ENCODE data around the gene SCML1.

Gene SCML1, protein sequence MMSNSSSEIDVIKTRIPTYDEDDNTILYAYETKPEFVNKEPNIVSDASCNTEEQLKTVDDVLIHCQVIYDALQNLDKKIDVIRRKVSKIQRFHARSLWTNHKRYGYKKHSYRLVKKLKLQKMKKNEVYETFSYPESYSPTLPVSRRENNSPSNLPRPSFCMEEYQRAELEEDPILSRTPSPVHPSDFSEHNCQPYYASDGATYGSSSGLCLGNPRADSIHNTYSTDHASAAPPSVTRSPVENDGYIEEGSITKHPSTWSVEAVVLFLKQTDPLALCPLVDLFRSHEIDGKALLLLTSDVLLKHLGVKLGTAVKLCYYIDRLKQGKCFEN

DNA sequence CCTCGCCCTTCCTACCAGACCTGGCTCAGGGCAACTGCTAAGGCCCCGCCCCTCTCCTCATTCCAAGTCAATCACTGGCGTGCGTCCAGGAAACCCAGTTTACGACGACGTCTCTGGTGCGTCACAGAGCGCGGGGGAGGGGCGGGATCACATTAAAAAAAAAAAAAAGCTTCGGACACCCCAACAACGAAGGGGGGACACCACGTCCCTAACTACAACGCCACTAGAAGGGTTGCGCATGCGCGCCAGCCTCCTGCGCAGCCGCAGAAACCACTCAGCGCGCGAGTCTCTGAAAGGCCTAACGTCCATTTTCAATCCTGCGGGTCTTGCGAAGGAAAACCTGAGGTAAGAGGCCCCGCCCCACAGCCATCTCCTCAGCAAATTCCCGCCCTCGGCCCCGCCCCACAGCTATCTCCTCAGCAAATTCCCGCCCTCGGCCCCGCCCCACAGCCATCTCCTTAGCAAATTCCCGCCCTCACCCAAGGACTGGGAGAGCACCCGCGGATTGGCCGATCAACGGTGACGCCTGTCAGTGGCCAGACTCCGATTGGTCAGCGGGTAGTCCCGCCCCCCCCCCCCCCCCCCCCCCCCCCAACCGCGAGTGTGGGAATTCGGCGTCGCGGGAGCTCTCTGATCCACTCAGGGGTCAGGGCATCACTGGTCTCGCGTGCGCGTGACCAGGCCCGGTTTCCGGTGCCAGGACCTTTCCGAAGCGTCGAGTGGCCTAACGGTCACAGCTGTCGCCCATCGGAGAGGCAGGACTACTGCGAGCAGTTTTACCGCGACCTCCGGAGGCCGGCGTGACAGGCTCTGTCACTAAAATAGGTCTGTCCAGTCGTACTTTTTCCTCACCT is at the start of gene SCML1:
TSS of gene SCML1 (plus strand) at position 638 of the 854 bp plus-strand sequence. CDS start 6,694 bp downstream, outside the sequence.
- in situ Hi-C loops (cut with HindIII; ENCODE audit: low sequenced_read_pairs) = no loop called here

DNA sequence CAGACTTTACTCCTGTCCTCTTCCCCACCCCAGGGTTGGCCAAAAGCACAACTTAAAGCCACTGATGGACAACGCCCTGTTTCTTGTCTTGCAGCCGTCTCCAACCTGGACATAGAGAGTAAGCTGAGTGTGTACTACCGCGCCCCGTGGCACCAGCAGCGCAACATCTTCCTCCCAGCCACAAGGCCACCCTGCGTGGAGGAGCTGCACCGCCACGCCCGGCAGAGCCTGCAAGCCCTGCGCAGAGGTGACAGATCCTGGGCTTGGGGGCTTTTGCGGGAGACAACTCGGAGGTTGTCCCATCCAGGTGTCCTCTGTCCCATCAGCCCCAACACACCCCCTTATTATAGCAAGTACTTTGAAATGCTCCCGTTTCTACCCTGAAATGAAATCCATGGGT is 49.6 kb upstream of the SCML1 start:
- in situ Hi-C loops (cut with HindIII; ENCODE audit: low sequenced_read_pairs) = no loop called here

DNA sequence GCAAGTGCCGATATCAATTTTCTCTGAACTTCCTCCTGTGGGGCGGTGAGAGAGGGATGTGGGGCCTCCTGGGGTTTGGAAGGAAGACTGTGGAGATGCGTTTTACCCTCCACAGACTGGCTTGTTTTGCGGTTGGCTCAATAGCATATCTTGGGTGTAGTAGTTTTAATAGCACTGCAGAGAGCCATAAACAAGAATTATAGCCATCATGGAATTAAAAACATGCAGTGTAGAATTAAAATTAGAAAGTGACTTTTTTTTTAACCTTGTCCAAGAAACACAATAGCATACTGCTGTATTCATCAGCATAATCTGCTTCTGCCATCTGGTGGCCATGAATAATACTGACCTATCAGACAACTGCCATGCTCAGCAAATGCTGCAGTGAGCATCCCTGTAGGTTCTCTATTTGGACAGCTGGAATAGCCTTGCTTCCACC is 47.3 kb upstream of the SCML1 start:
- in situ Hi-C loops (cut with HindIII; ENCODE audit: low sequenced_read_pairs) = no loop called here

DNA sequence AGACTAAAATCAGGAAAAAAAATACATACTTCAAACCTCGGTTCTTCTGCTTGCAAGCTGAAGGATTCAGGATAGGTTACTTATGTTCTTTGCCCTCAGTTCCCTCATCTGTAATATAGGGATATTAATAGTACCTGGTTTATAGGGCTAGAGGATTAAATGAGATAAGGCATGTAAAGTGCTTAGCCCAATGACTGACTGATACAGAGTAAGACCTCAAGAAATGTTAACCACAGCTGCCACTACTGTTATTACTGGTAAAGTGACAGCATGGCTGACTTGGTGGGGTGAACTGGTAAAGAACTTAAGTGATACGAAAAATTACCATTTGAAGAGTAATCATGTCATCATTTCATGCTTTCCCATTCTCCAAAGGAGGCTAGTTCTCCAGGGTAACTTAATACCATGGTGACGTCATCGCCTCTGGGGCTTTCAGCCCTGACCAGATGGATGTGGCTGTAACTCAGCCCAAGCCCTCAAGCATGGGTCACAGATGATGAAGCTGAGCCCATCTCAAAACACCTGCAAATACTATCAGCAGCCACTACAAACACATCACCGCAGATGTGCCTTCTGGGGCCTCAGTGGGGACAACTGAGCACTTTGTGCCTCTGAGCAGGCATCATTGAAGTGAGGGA is 44.5 kb upstream of the SCML1 start:
- in situ Hi-C loops (cut with HindIII; ENCODE audit: low sequenced_read_pairs) = no loop called here

DNA sequence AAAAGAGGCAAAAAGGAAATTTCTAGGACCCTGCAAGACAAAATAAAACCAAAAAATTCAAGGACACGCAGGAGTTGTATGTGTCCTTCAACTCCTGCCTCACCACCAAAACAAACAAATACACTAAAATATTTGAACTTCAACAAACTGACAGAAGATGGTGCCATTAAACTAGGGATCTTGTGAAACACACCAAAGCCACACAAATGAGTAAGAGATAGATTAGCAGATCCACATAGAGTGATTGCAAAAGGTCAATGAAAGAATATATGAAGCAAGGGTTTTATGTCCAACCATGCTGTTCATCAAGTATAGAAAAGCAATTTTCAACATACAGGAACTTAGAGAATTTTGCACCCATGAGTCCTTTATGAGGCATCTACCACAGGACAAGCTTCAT is 40.1 kb upstream of the SCML1 start:
- in situ Hi-C loops (cut with HindIII; ENCODE audit: low sequenced_read_pairs) = no loop called here

DNA sequence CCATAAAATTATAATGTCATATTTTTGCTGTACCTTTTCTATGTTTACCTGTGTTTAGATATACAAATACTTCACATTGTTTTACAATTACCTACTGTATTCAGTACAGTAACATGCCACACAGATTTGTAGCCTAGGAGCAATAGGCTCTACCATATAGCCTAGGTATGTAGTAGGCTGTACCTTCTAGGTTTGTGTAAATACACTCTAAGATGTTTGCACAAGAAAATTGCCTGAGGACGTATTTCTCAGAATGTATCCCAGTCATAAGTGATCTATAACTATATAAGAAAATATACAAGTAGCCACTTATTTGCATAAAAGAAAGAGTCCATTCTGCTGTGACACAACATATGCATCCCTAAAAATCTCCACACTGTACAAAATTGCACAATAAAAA is 36.3 kb upstream of the SCML1 start:
- in situ Hi-C loops (cut with HindIII; ENCODE audit: low sequenced_read_pairs) = no loop called here

DNA sequence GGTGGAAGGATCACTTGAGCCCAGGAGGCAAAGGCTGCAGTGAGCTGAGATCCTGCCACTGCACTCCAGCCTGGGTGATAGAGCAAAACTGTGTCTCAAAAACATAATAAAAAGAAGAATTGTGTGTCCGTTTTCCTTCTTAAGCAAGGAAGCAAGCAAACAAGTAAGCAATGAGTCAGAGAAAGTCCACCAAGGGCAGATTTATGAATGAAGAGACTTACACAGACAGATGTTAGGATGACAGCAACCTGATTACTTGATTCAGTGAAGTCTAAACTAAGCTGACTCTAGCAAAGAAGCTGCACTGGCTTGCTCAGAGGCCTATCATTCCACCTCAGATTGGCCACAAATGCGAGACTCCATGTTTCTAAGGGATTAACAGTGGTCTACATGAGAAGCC is 34.1 kb upstream of the SCML1 start:
- in situ Hi-C loops (cut with HindIII; ENCODE audit: low sequenced_read_pairs) = no loop called here

DNA sequence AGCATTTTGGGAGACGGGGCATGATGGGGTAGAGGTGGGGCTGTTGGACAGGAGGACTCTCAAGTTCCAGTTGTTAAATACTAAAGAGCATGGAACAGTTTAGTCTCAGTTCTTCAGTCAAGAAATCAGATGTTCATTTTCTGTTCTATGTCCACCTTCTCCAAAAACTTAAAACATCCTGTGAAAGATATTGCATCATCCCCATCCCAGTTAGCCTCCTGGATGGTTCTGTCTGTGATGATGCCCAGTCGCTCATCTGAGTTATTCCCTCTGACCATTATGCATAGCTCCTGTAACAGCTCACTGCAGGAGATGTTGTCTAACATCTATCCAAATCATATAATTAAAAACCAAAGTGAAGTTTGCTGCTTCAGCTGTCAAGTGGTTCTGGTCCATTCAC is 32.1 kb upstream of the SCML1 start:
- in situ Hi-C loops (cut with HindIII; ENCODE audit: low sequenced_read_pairs) = no loop called here

DNA sequence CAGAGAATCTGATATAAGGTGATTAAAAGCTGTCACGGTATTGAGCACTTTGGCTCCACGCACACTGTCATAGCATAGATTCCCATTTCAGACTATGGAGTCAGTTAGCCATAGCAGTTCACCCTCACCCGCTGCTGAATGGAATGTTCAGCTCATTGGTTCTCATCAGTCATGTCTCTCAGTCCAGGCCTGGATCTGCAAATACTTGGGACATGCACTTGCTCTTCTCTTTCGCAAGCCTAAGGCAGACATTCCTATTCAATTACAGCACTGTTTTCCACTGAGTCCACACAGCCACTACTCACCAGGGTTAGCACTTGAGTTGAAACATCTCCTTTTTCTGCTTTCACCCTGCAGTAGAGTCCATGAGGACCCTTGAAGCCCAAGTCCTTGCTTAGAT is 30.6 kb upstream of the SCML1 start:
- in situ Hi-C loops (cut with HindIII; ENCODE audit: low sequenced_read_pairs) = no loop called here

DNA sequence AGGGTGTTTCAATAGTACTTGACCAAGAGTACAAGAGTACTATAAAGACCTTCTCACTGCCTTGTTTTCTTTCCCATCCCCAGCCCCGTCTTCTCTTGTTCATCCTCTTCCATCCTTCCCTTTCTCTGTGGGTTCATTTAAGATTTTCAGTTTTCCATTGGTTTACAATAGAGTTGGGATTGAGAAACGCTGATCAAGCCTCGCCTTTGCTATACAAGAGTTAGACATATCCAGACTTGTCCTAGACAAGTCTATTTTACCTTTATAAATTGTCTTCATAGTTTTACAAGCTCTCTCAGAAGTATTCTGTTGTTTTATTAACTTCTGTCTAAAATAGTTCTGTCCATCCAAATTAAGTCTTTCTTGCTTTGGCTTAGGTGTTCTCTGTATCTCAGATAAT is 29.6 kb upstream of the SCML1 start:
- in situ Hi-C loops (cut with HindIII; ENCODE audit: low sequenced_read_pairs) = no loop called here

DNA sequence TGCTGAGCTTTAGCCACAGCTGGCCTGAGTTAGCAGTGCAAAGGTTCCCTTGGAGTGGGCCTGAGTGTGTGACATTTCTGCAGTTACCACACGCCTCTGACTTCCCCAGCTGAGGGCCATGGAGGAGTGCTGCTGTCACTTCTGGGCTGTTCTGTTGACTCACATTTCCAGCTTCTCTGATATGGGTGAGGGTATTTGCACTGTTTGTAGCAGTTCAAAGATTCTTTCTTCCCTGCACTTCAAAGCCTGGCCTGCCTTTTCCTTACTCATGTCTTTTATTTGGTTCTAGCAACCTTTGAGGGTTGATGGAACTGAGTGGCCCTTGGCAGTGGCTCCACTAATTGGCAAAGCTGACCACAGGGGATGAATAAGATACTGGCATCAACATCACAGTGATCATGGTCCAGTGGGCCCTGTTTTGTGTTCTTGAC is 26.4 kb upstream of the SCML1 start:
- in situ Hi-C loops (cut with HindIII; ENCODE audit: low sequenced_read_pairs) = no loop called here

DNA sequence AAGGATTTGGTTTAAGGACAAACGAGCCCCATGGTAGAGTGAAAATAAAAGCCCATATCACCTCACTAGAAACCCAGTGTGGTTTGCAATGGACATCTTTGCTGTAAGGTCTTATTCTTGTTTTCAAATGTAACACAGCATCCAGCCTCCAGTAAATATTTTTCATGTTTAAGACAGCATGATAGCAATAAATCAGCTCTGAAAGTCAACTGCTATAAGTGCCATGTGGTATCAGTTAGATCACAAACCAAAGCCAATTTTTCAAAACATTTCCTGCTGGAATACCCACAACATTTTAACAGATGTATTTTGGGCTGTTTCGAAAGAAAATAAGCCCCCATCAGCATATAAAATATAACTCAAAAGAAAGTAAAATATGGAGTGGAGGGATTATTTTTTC is 24.0 kb upstream of the SCML1 start:
- in situ Hi-C loops (cut with HindIII; ENCODE audit: low sequenced_read_pairs) = no loop called here

DNA sequence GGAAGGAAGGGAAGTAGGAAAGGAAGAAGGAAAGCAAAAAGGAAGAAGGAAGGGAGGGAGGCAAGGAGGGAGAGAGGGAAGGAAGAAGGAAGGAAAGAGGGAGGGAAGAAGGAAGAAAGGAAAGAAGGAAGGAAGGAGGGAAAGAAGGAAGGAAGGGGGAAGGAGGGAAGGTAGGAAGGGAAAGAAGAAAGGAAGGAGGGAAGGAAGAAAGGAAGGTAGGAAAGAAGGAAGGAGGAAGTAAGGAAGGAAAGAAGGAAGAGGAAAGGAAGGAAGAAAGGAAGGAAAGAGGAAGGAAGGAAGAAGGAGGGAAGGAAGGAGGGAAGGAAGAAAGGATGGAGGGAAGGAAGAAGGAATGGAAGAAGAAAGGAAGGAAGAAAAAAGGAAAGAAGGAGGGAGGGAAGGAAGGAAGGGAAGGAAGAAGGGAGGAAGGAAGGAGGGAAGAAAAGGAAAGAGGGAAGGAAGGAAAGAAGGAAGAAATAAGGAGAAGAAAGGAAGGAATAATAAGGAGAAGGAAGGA is 18.6 kb upstream of the SCML1 start:
- in situ Hi-C loops (cut with HindIII; ENCODE audit: low sequenced_read_pairs) = no loop called here

DNA sequence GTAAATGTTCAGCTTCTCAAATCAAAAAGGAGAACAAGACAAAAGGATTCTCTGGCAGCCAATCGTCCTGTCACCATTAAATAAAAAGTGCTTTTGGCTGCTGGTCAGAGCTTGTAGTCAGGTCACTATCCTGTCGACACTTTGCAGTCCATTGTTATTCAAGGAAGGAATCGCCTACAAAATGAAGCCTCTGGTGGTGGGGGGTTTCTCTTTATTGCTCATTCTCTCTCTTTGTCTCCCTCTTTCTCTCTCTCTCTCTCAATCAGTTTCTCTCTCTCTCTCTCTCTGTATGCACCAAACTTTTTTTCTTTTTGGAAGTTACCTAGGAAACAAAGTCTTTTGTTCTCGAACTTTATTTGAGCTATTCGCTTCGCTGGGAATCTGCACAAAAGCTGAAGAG is 17.6 kb upstream of the SCML1 start:
- in situ Hi-C loops (cut with HindIII; ENCODE audit: low sequenced_read_pairs) = no loop called here

DNA sequence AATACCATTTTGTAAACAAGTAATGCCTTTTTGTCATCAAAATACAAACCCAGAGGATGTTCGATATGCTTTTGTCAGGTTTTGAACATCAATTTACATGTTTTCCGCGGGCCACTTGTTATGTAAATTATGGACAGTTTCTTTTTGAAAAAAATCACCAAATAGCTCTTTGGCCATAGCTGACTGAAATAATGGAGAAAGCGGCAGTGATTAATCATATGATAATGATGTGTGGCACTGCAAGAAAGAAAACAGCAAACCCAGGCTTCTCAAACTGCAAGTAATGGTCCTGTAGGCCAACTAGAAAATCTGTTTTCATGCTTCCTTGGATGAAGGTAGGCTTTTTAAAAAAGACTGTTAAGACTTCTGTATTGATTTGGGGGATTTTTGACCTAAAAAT is 15.6 kb upstream of the SCML1 start:
- in situ Hi-C loops (cut with HindIII; ENCODE audit: low sequenced_read_pairs) = no loop called here

DNA sequence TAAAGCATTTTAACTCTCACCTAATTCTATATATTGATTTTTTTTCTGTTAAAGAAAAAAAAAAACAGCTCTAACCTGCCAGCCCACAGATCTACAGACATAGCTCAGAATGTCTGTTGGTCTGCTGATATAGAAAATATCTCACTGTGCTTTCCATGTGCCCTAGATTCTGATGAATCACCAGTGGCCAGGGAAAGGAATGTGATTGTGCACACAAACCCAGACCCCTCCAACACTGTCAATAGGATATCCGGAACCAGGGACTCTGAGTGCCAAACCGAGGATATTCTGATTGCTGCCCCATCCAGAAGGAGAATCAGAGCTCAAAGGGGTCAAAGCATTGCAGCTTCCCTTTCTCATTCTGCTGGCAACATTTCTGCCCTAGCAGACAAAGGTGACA is 12.1 kb upstream of the SCML1 start:
- in situ Hi-C loops (cut with HindIII; ENCODE audit: low sequenced_read_pairs) = no loop called here

DNA sequence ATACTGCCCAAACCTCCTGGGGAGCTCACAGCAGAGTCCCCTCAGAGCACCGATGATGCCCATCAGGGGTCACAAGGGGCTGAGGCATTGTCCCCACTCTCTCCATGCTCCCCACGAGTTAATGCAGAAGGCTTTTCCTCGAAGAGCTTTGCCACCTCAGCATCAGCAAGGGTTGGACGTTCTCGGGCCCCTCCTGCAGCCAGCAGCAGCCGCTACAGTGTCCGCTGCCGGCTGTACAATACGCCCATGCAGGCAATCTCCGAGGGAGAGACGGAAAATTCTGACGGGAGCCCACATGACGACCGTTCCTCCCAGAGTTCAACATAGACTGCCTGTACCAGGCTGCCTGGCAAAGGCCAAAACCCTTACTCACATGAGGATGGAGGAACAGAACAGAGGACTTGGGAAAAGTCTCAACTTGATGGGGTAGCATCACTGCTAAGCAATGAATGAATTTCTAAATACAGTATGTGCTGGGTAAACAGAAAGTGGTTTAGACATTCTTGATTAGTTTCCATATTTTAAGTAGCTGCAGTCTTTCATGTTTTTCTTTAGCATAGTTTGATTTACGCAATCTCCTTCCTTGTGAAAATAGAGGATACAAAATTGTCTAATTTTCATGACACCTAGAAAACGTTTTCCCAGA is 5.0 kb upstream of the SCML1 start:
- in situ Hi-C loops (cut with HindIII; ENCODE audit: low sequenced_read_pairs) = no loop called here

DNA sequence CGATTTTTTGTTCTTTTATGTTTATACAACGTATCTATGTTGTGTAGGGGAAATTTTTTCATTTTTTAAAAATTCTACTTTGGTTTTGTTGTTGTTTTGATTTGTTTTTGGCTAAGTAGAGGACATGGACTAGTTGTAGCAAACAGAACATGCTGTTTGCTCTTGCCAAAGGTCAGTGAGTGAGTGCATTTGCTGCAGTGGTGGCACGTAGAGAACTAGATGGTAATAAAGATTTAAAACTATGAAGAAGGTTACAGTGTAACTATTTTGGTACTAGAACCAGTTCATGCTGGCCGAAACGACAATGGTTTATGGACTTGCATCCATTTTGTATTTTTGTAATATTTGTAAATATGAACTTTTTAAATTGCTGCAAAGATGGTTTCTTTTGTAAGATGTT is 1.9 kb upstream of the SCML1 start:
- in situ Hi-C loops (cut with HindIII; ENCODE audit: low sequenced_read_pairs) = no loop called here

DNA sequence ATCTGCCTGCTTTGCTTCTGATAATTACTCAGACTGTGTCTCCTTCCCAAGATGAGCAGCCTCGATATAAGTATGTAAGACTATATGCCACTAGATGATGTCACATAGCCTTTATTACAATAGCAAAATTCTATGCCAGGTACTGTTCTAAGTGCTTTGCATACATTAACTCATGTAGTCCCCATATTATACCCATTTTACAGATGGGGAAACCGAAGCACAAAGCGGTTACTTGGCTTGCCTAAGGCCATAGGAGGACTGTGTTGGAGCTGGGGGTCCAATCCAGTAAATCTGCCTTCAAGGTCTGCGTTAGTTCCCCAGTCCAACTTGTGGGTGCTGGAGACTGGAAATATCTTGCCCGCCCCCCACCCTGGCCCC is 826 bp upstream of the SCML1 start:
- in situ Hi-C loops (cut with HindIII; ENCODE audit: low sequenced_read_pairs) = no loop called here

DNA sequence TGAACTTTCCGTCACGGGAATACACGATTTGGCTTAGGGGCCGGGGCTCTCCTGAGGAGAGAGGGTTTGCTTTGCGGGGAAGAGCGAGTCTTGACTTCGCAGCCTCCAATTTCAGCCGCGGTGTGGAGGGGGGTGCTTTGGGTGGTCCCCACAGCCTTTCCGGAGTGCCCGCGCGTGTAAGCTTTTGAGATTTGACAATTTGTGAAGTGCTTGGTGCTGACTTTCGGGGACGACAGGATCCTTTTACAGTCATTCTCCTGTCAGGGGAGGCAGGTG is 355 bp downstream of the SCML1 start:
- in situ Hi-C loops (cut with HindIII; ENCODE audit: low sequenced_read_pairs) = no loop called here

DNA sequence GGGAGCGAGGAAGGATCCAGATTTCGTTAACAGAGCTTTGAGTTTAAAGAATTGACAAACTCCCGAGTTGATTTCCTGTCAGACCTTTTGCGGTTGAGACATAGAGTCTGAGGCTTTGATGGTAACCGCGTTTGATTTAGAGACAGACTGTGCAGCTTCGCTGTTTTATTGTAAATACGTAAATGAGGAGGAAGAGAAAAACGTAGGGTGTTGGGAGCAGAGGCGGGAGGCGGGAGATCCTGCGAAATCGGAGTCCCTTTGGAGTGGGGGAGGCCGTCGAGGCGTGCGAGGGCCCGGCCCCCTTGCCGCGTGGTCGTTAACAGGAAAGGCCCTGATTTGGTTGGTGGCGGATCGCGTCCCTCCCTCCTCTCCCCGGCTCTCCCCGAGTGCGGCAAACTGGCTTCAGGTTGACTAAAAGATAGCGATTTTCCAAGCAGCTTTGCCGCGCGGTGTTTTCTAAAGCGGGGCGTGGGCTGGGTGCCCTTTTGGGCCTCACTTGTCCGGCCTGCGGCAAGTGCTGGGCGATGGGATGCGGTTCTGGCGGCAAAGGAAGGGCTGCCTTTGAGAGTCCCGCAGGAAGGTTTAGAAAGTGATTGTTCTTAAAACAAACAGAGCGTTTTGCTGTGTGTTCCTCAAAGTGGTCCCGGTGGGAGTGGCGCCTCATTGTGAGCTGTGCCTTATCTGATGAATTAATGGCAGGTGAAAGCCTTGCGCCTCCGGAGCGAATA is 857 bp downstream of the SCML1 start:
- in situ Hi-C loops (cut with HindIII; ENCODE audit: low sequenced_read_pairs) = no loop called here
